Measurements from ENCODE around the gene DCAF15.

GRCh38 chr19:13990085-13990484, 37.8 kb downstream of the DCAF15 start:
- TF ChIP-seq ZFX (IDR thresholded peaks at IDR 0.05): no peak
- TF ChIP-seq, protein P1, sequence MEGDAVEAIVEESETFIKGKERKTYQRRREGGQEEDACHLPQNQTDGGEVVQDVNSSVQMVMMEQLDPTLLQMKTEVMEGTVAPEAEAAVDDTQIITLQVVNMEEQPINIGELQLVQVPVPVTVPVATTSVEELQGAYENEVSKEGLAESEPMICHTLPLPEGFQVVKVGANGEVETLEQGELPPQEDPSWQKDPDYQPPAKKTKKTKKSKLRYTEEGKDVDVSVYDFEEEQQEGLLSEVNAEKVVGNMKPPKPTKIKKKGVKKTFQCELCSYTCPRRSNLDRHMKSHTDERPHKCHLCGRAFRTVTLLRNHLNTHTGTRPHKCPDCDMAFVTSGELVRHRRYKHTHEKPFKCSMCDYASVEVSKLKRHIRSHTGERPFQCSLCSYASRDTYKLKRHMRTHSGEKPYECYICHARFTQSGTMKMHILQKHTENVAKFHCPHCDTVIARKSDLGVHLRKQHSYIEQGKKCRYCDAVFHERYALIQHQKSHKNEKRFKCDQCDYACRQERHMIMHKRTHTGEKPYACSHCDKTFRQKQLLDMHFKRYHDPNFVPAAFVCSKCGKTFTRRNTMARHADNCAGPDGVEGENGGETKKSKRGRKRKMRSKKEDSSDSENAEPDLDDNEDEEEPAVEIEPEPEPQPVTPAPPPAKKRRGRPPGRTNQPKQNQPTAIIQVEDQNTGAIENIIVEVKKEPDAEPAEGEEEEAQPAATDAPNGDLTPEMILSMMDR (conservative IDR thresholded peaks at IDR 0.05): no peak

All from C4-2B (cell line).